SK-N-SH (cell line): Measurements from ENCODE around the gene CTNNA3.

Experiments
- CTCF ChIP-seq: fragments of 200-600 bp; sonication (generic); IDR thresholded peaks from 2 replicates; pipeline ENCODE4 v1.6.1; 2017; ENCODE audit warnings: antibody characterized with exemption, mild to moderate bottlenecking, moderate library complexity
- EP300 ChIP-seq, 2 experiments: IDR thresholded peaks; 2 replicates each; pipeline versions ENCODE4 v1.4.0 to v1.6.1; 2012; ENCODE audit warnings: borderline replicate concordance in 1 of 2, low read depth in 1 of 2, low read length in 1 of 2
- EZH2phosphoT487 ChIP-seq: fragments of 200-600 bp; sonication (generic); IDR thresholded peaks from 2 replicates; pipeline ENCODE4 v1.6.1; 2017; ENCODE audit warnings: low read depth, mixed run types, mild to moderate bottlenecking, antibody characterized with exemption, moderate library complexity, borderline replicate concordance
- FOXM1 ChIP-seq: IDR thresholded peaks from 2 replicates; pipeline ENCODE4 v1.4.0; 2012; ENCODE audit warnings: low read depth, mild to moderate bottlenecking
- MAX ChIP-seq: IDR thresholded peaks from 2 replicates; pipeline ENCODE4 v1.4.0; 2012; ENCODE audit warnings: low read depth
- NRF1 ChIP-seq: IDR thresholded peaks from 2 replicates; pipeline ENCODE4 v1.6.1; 2012; ENCODE audit warnings: low read depth, mild to moderate bottlenecking, low read length
- RAD21 ChIP-seq: IDR thresholded peaks from 2 replicates; pipeline ENCODE4 v1.6.1; 2012; ENCODE audit warnings: mild to moderate bottlenecking, low read length
- RFX5 ChIP-seq: IDR thresholded peaks from 2 replicates; pipeline ENCODE4 v1.6.1; 2012; ENCODE audit warnings: mild to moderate bottlenecking, improper control_type of control experiment, low read length
- SMC3 ChIP-seq: IDR thresholded peaks from 2 replicates; pipeline ENCODE4 v1.6.1; 2012; ENCODE audit warnings: low read depth, low read length, improper control_type of control experiment
- TAF1 ChIP-seq: IDR thresholded peaks from 2 replicates; pipeline ENCODE4 v1.6.1; 2012; ENCODE audit warnings: low read depth, mild to moderate bottlenecking, low read length, moderate library complexity, borderline replicate concordance
- TF ChIP-seq, protein P1 (sequence below): IDR thresholded peaks from 2 replicates; pipeline ENCODE4 v1.4.0; 2012; ENCODE audit warnings: low read depth, borderline replicate concordance

GRCh38 chr10:66472156-66472555, 1223.8 kb downstream of the CTNNA3 start:
- TF ChIP-seq CTCF (no peak), EP300 (IDR thresholded peaks at IDR 0.05; ENCODE audit: borderline replicate concordance in 1 of 2, low read depth in 1 of 2, low read length in 1 of 2) (no peak), NRF1 (no peak), MAX (no peak), SMC3 (no peak), FOXM1 (no peak), RAD21 (no peak), RFX5 (no peak), EZH2phosphoT487 (no peak), TAF1 (no peak)
- TF ChIP-seq, protein P1, sequence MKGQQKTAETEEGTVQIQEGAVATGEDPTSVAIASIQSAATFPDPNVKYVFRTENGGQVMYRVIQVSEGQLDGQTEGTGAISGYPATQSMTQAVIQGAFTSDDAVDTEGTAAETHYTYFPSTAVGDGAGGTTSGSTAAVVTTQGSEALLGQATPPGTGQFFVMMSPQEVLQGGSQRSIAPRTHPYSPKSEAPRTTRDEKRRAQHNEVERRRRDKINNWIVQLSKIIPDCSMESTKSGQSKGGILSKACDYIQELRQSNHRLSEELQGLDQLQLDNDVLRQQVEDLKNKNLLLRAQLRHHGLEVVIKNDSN: no peak
